ENCODE measurements around the gene DIRAS1. TPM values are rescaled to one million over a fixed set of nuclear protein-coding genes. Genes with fewer than 3 reads are reported as not detected.

Gene DIRAS1
- total and polyA plus RNA-seq, 2 donors = 0.05 to 0.27 TPM

DNA sequence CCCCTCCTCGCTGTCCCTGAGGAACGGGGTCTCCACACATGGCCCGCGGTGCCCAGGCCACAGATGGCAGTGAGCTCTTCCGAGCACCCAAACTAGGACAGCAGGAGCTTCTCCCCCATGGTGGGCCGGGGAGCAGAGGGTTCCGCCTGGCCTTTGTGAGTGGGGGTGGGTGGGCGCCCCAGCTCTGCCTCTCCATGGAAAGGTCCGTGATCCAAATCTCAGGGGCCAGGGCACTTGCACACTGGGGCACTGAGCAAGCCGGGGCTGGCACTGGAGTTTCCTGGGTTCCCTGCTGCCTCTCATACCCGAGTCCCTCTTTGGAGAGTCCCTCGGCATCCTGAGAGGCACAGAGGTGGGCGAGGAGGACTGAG lies 2.2 kb upstream of the DIRAS1 start:
- no peak overlapping the region for H3K27ac ChIP-seq (ENCODE audit: low read depth in 1 of 2, low read length in 1 of 2)
- peaks cover 44 to 87% of the 10 kb centered on the region in 2 donors for H3K27me3 ChIP-seq (ENCODE audit: control insufficient read depth in 2 of 2, insufficient read depth in 1 of 2, low read length in 1 of 2)
- no peaks in the 10 kb centered on the region for H3K9me3 ChIP-seq (ENCODE audit: control insufficient read depth in 2 of 2, insufficient read depth in 1 of 2, low read length in 1 of 2)
- no peak for DNase-seq (ENCODE audit: low read depth in 6 of 9, low spot score in 9 of 9)
- 93% methylated on average over 13 of the region's 13 CpGs for WGBS
- H3K4me1 ChIP-seq (ENCODE audit: control insufficient read depth in 2 of 2, insufficient read depth in 2 of 2, low read length in 2 of 2) = peaks cover 0 to 10% of the 10 kb centered on the region in 2 donors
- no peaks in the 10 kb centered on the region for H3K36me3 ChIP-seq (ENCODE audit: control insufficient read depth in 2 of 2, insufficient read depth in 2 of 2, low read length in 1 of 2)
- H3K4me3 ChIP-seq (ENCODE audit: low read length in 2 of 2) = no peak overlapping the region

DNA sequence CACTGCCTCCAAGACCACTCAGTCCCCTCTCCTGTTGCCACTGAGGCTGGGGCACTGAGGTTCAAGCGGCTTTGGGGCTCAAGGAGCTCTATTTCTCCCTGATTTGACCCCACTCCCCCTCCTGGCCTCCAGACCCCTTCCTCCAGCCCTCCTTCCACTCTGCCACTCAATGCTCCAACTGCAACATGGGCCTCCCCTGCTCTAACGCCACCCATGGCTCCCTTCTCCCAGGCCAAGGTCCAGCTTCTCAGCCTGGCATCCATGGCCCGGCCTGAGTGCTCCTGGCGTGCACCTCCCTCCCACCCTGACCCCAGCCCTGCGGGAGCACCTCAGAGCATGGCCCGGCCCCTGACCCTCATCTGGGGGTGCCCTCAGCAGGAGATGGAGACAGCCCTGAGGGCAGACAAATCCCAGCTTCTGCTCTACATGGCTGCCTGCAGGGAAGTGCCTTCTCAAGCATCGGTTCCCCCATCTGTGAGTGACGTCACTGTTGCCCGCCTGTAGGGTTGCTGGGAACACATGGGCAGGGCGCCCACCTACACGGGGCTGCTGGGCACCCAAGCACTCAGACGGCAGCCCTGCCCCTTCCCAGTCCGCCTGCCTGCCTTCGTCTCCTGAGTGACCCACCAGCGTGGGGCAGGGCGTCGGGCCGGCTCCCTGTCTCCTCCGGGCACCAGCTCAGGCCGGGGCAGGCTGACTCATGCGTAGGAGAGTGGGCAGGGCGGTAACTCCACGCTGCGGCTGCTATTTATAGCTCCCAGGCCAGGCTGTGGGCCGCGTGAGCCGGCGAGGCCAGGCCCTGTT lies 1.6 kb upstream of the DIRAS1 start:
- H3K4me3 ChIP-seq (ENCODE audit: low read length in 2 of 2) = no peak overlapping the region
- H3K27me3 ChIP-seq (ENCODE audit: control insufficient read depth in 2 of 2, insufficient read depth in 1 of 2, low read length in 1 of 2) = peaks cover 42 to 87% of the 10 kb centered on the region in 2 donors
- peaks cover 0 to 10% of the 10 kb centered on the region in 2 donors for H3K4me1 ChIP-seq (ENCODE audit: control insufficient read depth in 2 of 2, insufficient read depth in 2 of 2, low read length in 2 of 2)
- H3K36me3 ChIP-seq (ENCODE audit: control insufficient read depth in 2 of 2, insufficient read depth in 2 of 2, low read length in 1 of 2) = no peaks in the 10 kb centered on the region
- 86% methylated on average over 28 of the region's 28 CpGs for WGBS
- H3K9me3 ChIP-seq (ENCODE audit: control insufficient read depth in 2 of 2, insufficient read depth in 1 of 2, low read length in 1 of 2) = no peaks in the 10 kb centered on the region
- H3K27ac ChIP-seq (ENCODE audit: low read depth in 1 of 2, low read length in 1 of 2) = no peak overlapping the region
- no peak for DNase-seq (ENCODE audit: low read depth in 6 of 9, low spot score in 9 of 9)

DNA sequence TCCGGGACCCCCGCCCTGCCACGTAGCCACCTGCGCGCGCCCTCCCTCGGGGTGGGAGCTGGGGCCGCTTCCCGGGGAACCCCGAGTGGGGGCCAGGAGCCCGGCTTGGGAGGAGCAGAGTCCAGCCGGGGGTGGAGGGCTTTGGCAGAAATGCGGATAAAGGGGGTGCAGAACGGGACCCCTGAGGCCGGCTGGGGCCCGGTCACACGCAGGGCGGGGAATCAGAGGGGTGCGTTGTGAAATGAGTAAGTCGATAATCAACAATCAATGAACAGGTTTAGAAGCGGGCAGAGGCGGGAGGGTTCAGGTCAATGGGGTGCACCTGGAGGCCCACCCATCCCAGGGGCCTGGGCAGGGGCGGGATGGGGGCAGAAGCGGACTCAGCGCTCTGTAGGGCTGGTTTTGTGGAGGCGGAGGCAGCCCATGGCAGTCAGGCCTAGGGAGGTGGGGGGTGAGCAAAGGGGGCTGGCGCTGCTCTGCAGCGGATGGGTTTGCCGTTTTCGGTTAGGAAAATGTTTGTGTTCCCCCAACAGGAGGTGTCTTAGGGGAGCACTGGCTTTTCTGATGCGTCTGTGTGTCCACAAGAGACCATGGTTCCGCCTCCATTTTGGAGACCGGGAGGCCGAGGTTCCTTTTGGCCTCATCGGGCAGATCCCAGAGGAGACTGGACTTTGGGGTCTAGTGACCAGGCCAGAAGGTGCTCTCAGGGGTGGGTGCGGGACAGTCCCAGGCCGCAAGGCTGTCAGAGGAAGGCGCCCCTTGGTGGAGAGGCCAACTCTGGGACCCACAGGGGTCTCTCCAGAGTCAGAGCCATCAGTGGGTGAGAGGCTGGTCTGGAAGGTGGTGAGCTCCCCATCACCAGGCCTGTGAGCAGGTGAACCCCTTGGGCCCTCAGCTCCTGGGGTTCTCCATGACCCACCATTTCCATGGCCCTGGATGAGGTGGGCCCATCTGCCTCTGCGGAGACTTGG lies 683 bp upstream of the DIRAS1 start:
- Histone ChIP-seq H3K4me1 (ENCODE audit: control insufficient read depth in 2 of 2, insufficient read depth in 2 of 2, low read length in 2 of 2) (peaks cover 0 to 10% of the 10 kb centered on the region in 2 donors), H3K4me3 (ENCODE audit: low read length in 2 of 2) (peak overlapping the region in 1 of 2 donors; percentile 38), H3K36me3 (ENCODE audit: control insufficient read depth in 2 of 2, insufficient read depth in 2 of 2, low read length in 1 of 2) (no peaks in the 10 kb centered on the region), H3K9me3 (ENCODE audit: control insufficient read depth in 2 of 2, insufficient read depth in 1 of 2, low read length in 1 of 2) (no peaks in the 10 kb centered on the region), H3K27ac (ENCODE audit: low read depth in 1 of 2, low read length in 1 of 2) (no peak overlapping the region), H3K27me3 (ENCODE audit: control insufficient read depth in 2 of 2, insufficient read depth in 1 of 2, low read length in 1 of 2) (peaks cover 40 to 85% of the 10 kb centered on the region in 2 donors)
- no peak for DNase-seq (ENCODE audit: low read depth in 6 of 9, low spot score in 9 of 9)
- WGBS = 34% methylated on average over 39 of the region's 39 CpGs

DNA sequence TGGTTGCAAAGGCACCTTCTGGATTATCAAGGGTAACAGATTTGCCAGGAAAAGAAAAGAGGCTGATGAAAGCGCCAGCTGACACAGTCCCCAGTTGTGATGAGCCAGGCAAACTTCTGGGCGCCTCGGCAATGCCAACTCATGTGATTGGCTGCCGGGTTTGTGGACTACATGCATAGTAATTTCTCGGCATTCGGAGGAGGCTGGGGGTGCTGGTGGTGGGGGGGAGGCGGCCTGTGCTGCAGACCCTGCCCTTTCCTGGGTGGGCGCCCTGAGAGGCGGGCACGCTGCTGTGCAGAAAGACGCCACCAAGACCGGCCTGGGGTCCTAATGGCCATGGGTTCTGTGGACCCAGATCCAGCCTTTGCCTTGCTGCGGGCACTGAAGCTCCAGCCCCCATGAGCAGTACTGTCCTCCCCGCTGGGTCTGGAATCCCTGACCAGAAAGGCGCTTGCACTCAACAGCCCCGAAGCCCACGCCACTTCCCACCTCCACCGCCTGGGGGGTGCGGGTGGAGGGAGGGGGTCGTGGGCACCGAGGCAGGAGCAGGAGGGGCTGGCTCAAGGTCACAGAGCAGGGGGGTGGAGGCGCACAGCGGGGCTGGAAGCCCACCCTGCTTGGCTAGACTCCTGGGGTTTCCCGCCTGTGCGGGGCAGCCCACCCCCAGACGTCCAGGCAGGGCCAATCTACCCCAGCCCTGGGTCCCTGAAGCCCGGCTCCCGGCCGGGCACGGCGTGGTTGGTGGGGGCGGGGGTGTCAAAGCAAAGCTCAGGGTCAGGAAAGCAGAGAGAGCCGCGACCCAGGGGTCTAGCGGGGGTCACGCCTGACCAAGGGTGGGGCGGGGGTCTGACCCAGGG lies 1.0 kb downstream of the DIRAS1 start:
- DNase-seq (ENCODE audit: low read depth in 6 of 9, low spot score in 9 of 9) = no peak
- 9% methylated on average over 37 of the region's 37 CpGs for WGBS
- peaks cover 40 to 69% of the 10 kb centered on the region in 2 donors for H3K27me3 ChIP-seq (ENCODE audit: control insufficient read depth in 2 of 2, insufficient read depth in 1 of 2, low read length in 1 of 2)
- H3K36me3 ChIP-seq (ENCODE audit: control insufficient read depth in 2 of 2, insufficient read depth in 2 of 2, low read length in 1 of 2) = no peaks in the 10 kb centered on the region
- peaks cover 2 to 4% of the 10 kb centered on the region in 2 donors for H3K9me3 ChIP-seq (ENCODE audit: control insufficient read depth in 2 of 2, insufficient read depth in 1 of 2, low read length in 1 of 2)
- no peak overlapping the region for H3K27ac ChIP-seq (ENCODE audit: low read depth in 1 of 2, low read length in 1 of 2)
- H3K4me3 ChIP-seq (ENCODE audit: low read length in 2 of 2) = no peak overlapping the region
- peaks cover 0 to 6% of the 10 kb centered on the region in 2 donors for H3K4me1 ChIP-seq (ENCODE audit: control insufficient read depth in 2 of 2, insufficient read depth in 2 of 2, low read length in 2 of 2)

DNA sequence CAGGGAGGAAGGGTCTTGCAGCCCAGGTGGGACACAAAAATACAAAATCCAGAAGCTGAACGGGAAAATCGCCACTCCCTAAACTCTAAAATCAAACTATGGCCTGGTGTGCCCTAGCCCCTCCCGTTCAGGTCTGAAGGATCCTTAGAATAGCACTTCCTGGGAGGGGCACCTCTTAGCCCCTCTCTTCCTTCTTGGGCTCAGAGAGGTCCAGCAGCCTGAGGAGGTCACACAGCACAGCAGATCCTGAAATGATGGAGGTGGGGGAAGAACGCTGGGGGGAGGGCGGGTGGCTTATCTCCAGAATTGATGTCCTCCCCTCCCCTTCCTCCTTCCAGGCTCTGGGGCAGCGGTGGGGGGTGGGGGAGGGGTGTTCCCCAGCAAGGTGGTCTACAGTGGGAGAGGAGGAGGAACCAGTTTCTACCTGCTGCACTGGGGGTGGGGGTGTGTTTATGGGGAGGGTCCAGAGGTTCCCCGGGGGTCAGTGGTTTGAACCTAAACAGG lies 1.9 kb downstream of the DIRAS1 start:
- H3K9me3 ChIP-seq (ENCODE audit: control insufficient read depth in 2 of 2, insufficient read depth in 1 of 2, low read length in 1 of 2) = peaks cover 2 to 12% of the 10 kb centered on the region in 2 donors
- H3K27ac ChIP-seq (ENCODE audit: low read depth in 1 of 2, low read length in 1 of 2) = no peak overlapping the region
- H3K4me1 ChIP-seq (ENCODE audit: control insufficient read depth in 2 of 2, insufficient read depth in 2 of 2, low read length in 2 of 2) = peaks cover 0 to 6% of the 10 kb centered on the region in 2 donors
- H3K36me3 ChIP-seq (ENCODE audit: control insufficient read depth in 2 of 2, insufficient read depth in 2 of 2, low read length in 1 of 2) = no peaks in the 10 kb centered on the region
- H3K4me3 ChIP-seq (ENCODE audit: low read length in 2 of 2) = no peak overlapping the region
- WGBS = 68% methylated on average over 7 of the region's 7 CpGs
- peaks cover 40 to 67% of the 10 kb centered on the region in 2 donors for H3K27me3 ChIP-seq (ENCODE audit: control insufficient read depth in 2 of 2, insufficient read depth in 1 of 2, low read length in 1 of 2)
- DNase-seq (ENCODE audit: low read depth in 6 of 9, low spot score in 9 of 9) = no peak

DNA sequence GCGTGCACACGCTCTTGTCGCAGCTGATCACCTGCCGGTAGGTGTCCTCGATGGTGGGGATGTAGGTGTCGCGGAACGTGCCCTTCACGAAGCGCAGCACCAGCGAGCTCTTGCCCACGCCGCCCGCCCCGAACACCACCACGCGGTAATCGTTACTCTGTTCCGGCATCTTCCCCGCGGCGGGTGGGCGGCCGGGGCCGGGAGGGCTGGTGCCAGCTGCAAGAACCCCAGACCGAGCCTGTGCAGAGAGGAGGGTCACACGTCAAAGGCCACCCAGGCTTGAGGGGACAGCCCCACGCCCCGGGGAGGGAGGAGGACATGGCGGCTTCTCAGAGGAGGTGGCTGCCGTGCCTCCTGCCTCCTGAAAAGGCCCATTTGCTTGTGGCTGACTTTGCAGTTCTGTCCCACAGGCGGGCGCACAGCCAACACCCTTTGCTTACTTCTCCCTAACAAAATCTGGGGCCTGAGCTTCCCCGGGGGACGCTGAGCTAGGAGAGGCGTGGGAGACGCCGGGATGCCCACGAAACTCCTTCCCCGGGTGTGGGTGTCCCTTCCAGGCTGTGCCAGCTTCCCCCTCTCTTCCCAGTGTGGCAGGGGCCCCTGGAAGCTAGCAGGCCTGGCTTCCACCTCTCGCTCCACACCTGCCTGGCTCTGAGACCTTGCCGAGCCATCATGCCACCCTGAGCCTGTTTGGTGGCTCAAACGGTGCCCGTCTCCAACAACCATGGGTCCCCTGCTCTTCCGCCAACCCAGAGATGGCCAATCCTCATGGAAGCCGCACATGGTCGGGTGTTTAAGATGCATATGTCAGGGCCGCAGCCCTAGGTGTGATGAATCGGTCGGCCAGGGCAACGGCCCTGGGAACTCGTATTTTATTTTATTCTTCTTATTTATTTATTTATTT lies 3.3 kb downstream of the DIRAS1 start:
- Histone ChIP-seq H3K4me3 (ENCODE audit: low read length in 2 of 2) (no peak overlapping the region), H3K36me3 (ENCODE audit: control insufficient read depth in 2 of 2, insufficient read depth in 2 of 2, low read length in 1 of 2) (no peaks in the 10 kb centered on the region), H3K9me3 (ENCODE audit: control insufficient read depth in 2 of 2, insufficient read depth in 1 of 2, low read length in 1 of 2) (peaks cover 2 to 12% of the 10 kb centered on the region in 2 donors), H3K27ac (ENCODE audit: low read depth in 1 of 2, low read length in 1 of 2) (no peak overlapping the region), H3K4me1 (ENCODE audit: control insufficient read depth in 2 of 2, insufficient read depth in 2 of 2, low read length in 2 of 2) (peaks cover 0 to 6% of the 10 kb centered on the region in 2 donors), H3K27me3 (ENCODE audit: control insufficient read depth in 2 of 2, insufficient read depth in 1 of 2, low read length in 1 of 2) (peaks cover 38 to 54% of the 10 kb centered on the region in 2 donors)
- no peak for DNase-seq (ENCODE audit: low read depth in 6 of 9, low spot score in 9 of 9)
- WGBS = 93% methylated on average over 52 of the region's 52 CpGs

DNA sequence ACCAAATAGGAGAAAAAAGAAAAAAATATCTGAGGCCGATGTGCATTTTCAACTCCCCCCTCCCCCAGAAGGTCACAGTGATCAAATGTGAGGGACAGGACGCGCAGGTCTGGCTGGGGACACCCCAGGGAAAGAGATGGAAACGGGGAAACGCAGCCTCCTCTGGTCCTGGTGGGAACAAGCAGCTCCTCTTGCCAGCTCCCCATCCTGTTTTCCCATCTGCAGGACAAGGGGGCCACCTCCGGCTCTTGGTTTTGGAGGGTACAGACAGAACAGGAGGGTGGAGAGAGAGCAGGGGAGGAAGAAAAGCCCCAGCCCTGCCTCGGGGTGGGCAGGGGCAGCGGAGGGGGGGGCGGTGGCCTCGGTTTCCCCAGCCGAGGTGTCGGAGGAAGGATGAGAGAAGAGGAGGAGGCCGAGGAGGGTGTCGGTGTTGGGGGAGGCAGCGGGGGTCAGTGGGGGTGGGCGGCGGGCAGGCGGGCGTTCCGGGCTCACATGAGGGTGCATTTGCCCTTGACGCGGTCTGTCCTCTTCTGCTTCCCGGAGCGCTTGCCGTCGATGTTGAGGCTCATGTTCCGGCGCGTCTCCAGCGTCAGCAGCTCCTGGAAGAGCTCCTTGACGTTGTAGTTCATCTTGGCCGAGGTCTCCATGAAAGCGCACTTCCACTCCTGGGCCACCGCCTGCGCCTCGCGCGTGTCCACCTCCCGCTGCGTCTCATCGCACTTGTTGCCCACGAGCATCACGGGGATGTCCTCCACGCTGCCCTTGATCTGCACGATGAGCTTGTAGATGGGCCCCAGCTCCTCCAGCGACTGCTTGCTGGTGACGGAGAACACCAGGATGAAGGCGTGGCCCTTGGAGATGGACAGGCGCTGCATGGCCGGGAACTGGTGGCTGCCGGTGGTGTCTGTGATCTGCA lies 4.2 kb downstream of the DIRAS1 start:
- Histone ChIP-seq H3K36me3 (ENCODE audit: control insufficient read depth in 2 of 2, insufficient read depth in 2 of 2, low read length in 1 of 2) (no peaks in the 10 kb centered on the region), H3K9me3 (ENCODE audit: control insufficient read depth in 2 of 2, insufficient read depth in 1 of 2, low read length in 1 of 2) (peaks cover 2 to 12% of the 10 kb centered on the region in 2 donors), H3K27me3 (ENCODE audit: control insufficient read depth in 2 of 2, insufficient read depth in 1 of 2, low read length in 1 of 2) (peaks cover 29 to 44% of the 10 kb centered on the region in 2 donors), H3K27ac (ENCODE audit: low read depth in 1 of 2, low read length in 1 of 2) (no peak overlapping the region), H3K4me1 (ENCODE audit: control insufficient read depth in 2 of 2, insufficient read depth in 2 of 2, low read length in 2 of 2) (peaks cover 0 to 6% of the 10 kb centered on the region in 2 donors), H3K4me3 (ENCODE audit: low read length in 2 of 2) (no peak overlapping the region)
- DNase-seq (ENCODE audit: low read depth in 6 of 9, low spot score in 9 of 9) = no peak
- WGBS = 95% methylated on average over 51 of the region's 51 CpGs

Measured in thymus (tissue), 11 donors.